Neural cell (in vitro differentiated cells): ENCODE results near the gene BCOR.

Experiments used
- EP300 ChIP-seq: fragments of 450-650 bp; conservative IDR thresholded peaks from 2 replicates; pipeline ENCODE4 v1.6.1; 2014; ENCODE audit warnings: antibody characterized with exemption, mild to moderate bottlenecking, moderate library complexity; ENCODE audit not compliant: poor library complexity, severe bottlenecking
- EZH2 ChIP-seq: fragments of 200-600, 300-800 bp; shearing (Covaris generic), sonication (generic); IDR thresholded peaks from 2 replicates; pipeline ENCODE4 v1.6.1; 2014; ENCODE audit warnings: antibody characterized with exemption, low read length, borderline replicate concordance, mild to moderate bottlenecking; ENCODE audit not compliant: insufficient read depth, poor library complexity, severe bottlenecking
- POLR2AphosphoS5 ChIP-seq: IDR thresholded peaks from 2 replicates; pipeline ENCODE4 v1.6.1; 2012
- SMC3 ChIP-seq: fragments of 450-650 bp; conservative IDR thresholded peaks from 2 replicates; pipeline ENCODE4 v1.6.1; 2014; ENCODE audit warnings: antibody characterized with exemption, mild to moderate bottlenecking, moderate library complexity; ENCODE audit not compliant: poor library complexity
- TF ChIP-seq, protein P1 (sequence below): fragments of 450-650 bp; IDR thresholded peaks from 2 replicates; pipeline ENCODE4 v1.5.1; 2014; ENCODE audit warnings: antibody characterized with exemption, mild to moderate bottlenecking, moderate library complexity; ENCODE audit not compliant: poor library complexity, severe bottlenecking

DNA sequence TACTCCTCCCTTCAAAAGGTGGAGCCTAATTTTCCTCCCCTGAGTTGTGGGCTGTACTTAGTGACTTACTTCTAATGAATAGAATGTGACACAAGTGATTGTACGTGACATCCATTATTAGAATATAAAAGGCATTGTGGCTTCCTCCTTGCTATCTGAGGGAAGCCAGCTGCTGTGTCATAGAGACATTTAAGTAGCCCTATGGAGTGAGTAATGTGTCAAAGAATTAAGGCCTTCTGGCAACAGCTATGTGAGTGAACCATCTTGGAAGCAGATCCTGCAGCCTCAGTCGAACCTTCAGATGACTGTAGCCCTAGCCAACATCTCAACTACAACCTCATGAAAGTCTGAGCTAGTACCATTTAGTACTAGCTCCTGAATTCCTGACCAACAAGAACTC, 76.1 kb downstream of the BCOR start:
- TF ChIP-seq, protein P1, sequence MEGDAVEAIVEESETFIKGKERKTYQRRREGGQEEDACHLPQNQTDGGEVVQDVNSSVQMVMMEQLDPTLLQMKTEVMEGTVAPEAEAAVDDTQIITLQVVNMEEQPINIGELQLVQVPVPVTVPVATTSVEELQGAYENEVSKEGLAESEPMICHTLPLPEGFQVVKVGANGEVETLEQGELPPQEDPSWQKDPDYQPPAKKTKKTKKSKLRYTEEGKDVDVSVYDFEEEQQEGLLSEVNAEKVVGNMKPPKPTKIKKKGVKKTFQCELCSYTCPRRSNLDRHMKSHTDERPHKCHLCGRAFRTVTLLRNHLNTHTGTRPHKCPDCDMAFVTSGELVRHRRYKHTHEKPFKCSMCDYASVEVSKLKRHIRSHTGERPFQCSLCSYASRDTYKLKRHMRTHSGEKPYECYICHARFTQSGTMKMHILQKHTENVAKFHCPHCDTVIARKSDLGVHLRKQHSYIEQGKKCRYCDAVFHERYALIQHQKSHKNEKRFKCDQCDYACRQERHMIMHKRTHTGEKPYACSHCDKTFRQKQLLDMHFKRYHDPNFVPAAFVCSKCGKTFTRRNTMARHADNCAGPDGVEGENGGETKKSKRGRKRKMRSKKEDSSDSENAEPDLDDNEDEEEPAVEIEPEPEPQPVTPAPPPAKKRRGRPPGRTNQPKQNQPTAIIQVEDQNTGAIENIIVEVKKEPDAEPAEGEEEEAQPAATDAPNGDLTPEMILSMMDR, result no peak
- TF ChIP-seq POLR2AphosphoS5, result no peak
- TF ChIP-seq EZH2, result no peak
- no peak for TF ChIP-seq SMC3
- no peak for TF ChIP-seq EP300
